Endodermal cell (in vitro differentiated cells): ENCODE results near the gene HOXA4. TPM values are rescaled to one million over a fixed set of nuclear protein-coding genes. Genes with fewer than 3 reads are reported as not detected.
A peak's percentile ranks its signal among the peaks of the same experiment; 100 is the strongest.

Experiments used
- DNase-seq: peaks from one replicate; pipeline ENCODE4 v3.0.0-alpha.2; 2017
- H3K27ac ChIP-seq: 2 replicates; pipeline ENCODE4 v1.5.1; 2013; ENCODE audit warnings: mild to moderate bottlenecking, low read depth, low read length, moderate library complexity
- H3K27me3 ChIP-seq: 2 replicates; pipeline ENCODE4 v1.6.1; 2013; ENCODE audit warnings: mild to moderate bottlenecking, low read length, moderate library complexity; ENCODE audit not compliant: insufficient read depth, control insufficient read depth, poor library complexity, severe bottlenecking
- H3K36me3 ChIP-seq: 2 replicates; pipeline ENCODE4 v1.7.0; 2013; ENCODE audit warnings: mild to moderate bottlenecking, low read length, moderate library complexity; ENCODE audit not compliant: control insufficient read depth, insufficient read depth
- H3K4me1 ChIP-seq: one replicate; pipeline ENCODE4 v1.7.0; 2013; ENCODE audit warnings: low read length; ENCODE audit not compliant: control insufficient read depth, insufficient read depth
- H3K4me3 ChIP-seq: 2 replicates; pipeline ENCODE4 v1.5.1; 2013; ENCODE audit warnings: mild to moderate bottlenecking, low read length, moderate library complexity
- H3K9ac ChIP-seq: 2 replicates; pipeline ENCODE4 v1.6.1; 2013; ENCODE audit warnings: mild to moderate bottlenecking, low read length, moderate library complexity; ENCODE audit not compliant: poor library complexity, severe bottlenecking; ENCODE audit errors: extremely low read depth
- H3K9me3 ChIP-seq: 2 replicates; pipeline ENCODE4 v1.6.1; 2013; ENCODE audit warnings: mild to moderate bottlenecking, low read length, moderate library complexity; ENCODE audit not compliant: control insufficient read depth
- H3K27ac Mint-ChIP-seq: 2 replicates; pipeline ENCODE4 v1.8.0; 2020; ENCODE audit warnings: mixed read lengths
- H3K27me3 Mint-ChIP-seq: 2 replicates; pipeline ENCODE4 v1.8.0; 2021; ENCODE audit warnings: mild to moderate bottlenecking, mixed read lengths; ENCODE audit not compliant: insufficient read depth
- H3K36me3 Mint-ChIP-seq: 2 replicates; pipeline ENCODE4 v1.8.0; 2020; ENCODE audit warnings: low read depth, mixed read lengths
- H3K4me1 Mint-ChIP-seq: 2 replicates; pipeline ENCODE4 v1.8.0; 2020; ENCODE audit warnings: mixed read lengths
- H3K4me3 Mint-ChIP-seq: 2 replicates; pipeline ENCODE4 v1.8.0; 2020; ENCODE audit warnings: mild to moderate bottlenecking, moderate library complexity, mixed read lengths
- H3K9me3 Mint-ChIP-seq: 2 replicates; pipeline ENCODE4 v1.8.0; 2020; ENCODE audit warnings: mild to moderate bottlenecking, mixed read lengths
- CTCF ChIP-seq: fragments of 200-600 bp; sonication (generic); conservative IDR thresholded peaks from 2 replicates; pipeline ENCODE4 v1.5.0; 2021; ENCODE audit warnings: antibody characterized with exemption, mild to moderate bottlenecking
- WGBS, 2 experiments: methylation state at CpG; one replicate each; pipeline versions ENCODE4 v1.1.5 to v1.1.7; 2013; ENCODE audit warnings: missing lambda C conversion rate in 2 of 2, mixed read lengths in 1 of 2; ENCODE audit not compliant: insufficient coverage in 1 of 2, insufficient read length in 1 of 2; 5-methylcytosine and 5-hydroxymethylcytosine counted together
- total RNA-seq, 2 donors: library from RNA; stranded (reverse); fragmentation: NEBNext Ultra II Directional in 1 of 2; extraction: Animal tissue kit (Norgen Biotek cat#: 25700) in 1 of 2; gene quantifications; 2 replicates in 1 of 2; 3 replicates in 1 of 2; pipeline ENCODE4 v1.2.1, GENCODE V29; 2021

Gene HOXA4
- total RNA-seq, 2 donors from 2014 or later: not detected

- DNase-seq: peak; percentile 48
- TF ChIP-seq CTCF: no peak
- Mint-ChIP-seq H3K27me3 (peaks cover 100% of the 10 kb centered on the region), H3K4me3 (no peak overlapping the region), H3K4me1 (no peaks in the 10 kb centered on the region), H3K36me3 (no peaks in the 10 kb centered on the region), H3K9me3 (peaks cover 35% of the 10 kb centered on the region), H3K27ac (no peak overlapping the region)
- Histone ChIP-seq H3K36me3 (no peaks in the 10 kb centered on the region), H3K4me1 (no peaks in the 10 kb centered on the region), H3K4me3 (no peak overlapping the region), H3K27me3 (peaks cover 100% of the 10 kb centered on the region), H3K9ac (no peak overlapping the region), H3K9me3 (peaks cover 28% of the 10 kb centered on the region), H3K27ac (no peak overlapping the region)
- WGBS, 2 experiments: 19 to 24% methylated on average over 6 to 22 of the region's 22 CpGs
These were observed 22.4 kb upstream of the HOXA4 start for GRCh38 chr7:27152816-27153442.

- Histone ChIP-seq H3K9me3 (peaks cover 24% of the 10 kb centered on the region), H3K27ac (no peak within 1 kb of the TSS), H3K4me1 (no peaks in the 10 kb centered on the region), H3K36me3 (no peaks in the 10 kb centered on the region), H3K9ac (no peak within 1 kb of the TSS), H3K27me3 (peaks cover 100% of the 10 kb centered on the region), H3K4me3 (no peak within 1 kb of the TSS)
- Mint-ChIP-seq H3K27ac (no peak within 1 kb of the TSS), H3K9me3 (peaks cover 29% of the 10 kb centered on the region), H3K4me3 (no peak within 1 kb of the TSS), H3K27me3 (peaks cover 100% of the 10 kb centered on the region), H3K4me1 (no peaks in the 10 kb centered on the region), H3K36me3 (no peaks in the 10 kb centered on the region)
- no peak for TF ChIP-seq CTCF
- DNase-seq: peak; percentile 61
- 10 to 13% methylated on average over 42 to 49 of the region's 53 CpGs for WGBS, 2 experiments
These were observed 21.6 kb upstream of the HOXA4 start, which contains the start of gene HOXA3 for GRCh38 chr7:27151931-27152815. Gene HOXA3 (minus strand): TSS chr7:27152583. CDS start chr7:27110640, 41,943 bp downstream.

GRCh38 chr7:27151341-27151930, 20.9 kb upstream of the HOXA4 start:
- H3K27me3 ChIP-seq: peaks cover 100% of the 10 kb centered on the region
- H3K27ac ChIP-seq: no peak overlapping the region
- no peaks in the 10 kb centered on the region for H3K4me1 ChIP-seq
- Mint-ChIP-seq H3K4me1 (no peaks in the 10 kb centered on the region), H3K9me3 (peaks cover 29% of the 10 kb centered on the region), H3K4me3 (peak overlapping the region; percentile 16), H3K27ac (no peak overlapping the region), H3K27me3 (peaks cover 100% of the 10 kb centered on the region), H3K36me3 (no peaks in the 10 kb centered on the region)
- H3K9me3 ChIP-seq: peaks cover 29% of the 10 kb centered on the region
- no peaks in the 10 kb centered on the region for H3K36me3 ChIP-seq
- no peak for TF ChIP-seq CTCF
- no peak overlapping the region for H3K9ac ChIP-seq
- DNase-seq: no peak
- H3K4me3 ChIP-seq: peak overlapping the region; percentile 49
- WGBS, 2 experiments: 2 to 9% methylated on average over 9 to 26 of the region's 27 CpGs
